ENCODE measurements around the gene CD163.

DNA sequence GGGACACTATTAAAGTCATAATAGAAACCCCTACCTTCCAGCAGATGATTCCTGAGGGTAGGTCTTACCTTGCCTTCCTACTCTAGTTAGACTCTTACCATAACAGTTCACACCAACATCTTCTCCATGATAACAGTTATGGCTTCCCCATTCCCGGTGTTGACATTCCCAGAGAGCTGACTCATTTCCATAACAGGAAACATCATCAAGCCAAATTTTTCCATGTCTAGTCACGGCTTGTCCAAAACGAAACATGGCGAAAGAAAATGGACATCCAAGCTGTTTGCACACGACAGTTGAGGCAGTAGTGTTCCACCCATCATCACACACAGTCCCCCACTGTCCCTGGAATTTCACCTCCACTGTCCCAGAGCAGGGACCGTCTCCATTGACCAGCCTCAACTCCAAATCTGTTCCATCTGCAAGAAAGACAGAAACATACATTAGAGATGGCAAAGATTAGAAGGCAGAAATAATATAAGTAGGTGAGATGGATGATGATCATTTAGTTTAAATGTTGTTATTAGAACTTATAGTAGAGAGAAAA lies 70.2 kb downstream of the CD163 start:
- TF ChIP-seq EP300 (IDR thresholded peaks at IDR 0.05; ENCODE audit: borderline replicate concordance in 1 of 2, low read depth in 1 of 2, low read length in 1 of 2) = 0 out of 4 replicates have a peak, but pooled peaks of 1 of the 2 experiments have one; percentile 49
- no peak for TF ChIP-seq SMC3 (IDR thresholded peaks at IDR 0.05; ENCODE audit: low read depth, low read length)
- TF ChIP-seq, protein P1, sequence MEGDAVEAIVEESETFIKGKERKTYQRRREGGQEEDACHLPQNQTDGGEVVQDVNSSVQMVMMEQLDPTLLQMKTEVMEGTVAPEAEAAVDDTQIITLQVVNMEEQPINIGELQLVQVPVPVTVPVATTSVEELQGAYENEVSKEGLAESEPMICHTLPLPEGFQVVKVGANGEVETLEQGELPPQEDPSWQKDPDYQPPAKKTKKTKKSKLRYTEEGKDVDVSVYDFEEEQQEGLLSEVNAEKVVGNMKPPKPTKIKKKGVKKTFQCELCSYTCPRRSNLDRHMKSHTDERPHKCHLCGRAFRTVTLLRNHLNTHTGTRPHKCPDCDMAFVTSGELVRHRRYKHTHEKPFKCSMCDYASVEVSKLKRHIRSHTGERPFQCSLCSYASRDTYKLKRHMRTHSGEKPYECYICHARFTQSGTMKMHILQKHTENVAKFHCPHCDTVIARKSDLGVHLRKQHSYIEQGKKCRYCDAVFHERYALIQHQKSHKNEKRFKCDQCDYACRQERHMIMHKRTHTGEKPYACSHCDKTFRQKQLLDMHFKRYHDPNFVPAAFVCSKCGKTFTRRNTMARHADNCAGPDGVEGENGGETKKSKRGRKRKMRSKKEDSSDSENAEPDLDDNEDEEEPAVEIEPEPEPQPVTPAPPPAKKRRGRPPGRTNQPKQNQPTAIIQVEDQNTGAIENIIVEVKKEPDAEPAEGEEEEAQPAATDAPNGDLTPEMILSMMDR (IDR thresholded peaks at IDR 0.05) = no peak

Data from SK-N-SH (cell line).